Fibroblast of villous mesenchyme (primary cell): ENCODE results near the gene ACOT7. TPM values are rescaled to one million over a fixed set of nuclear protein-coding genes. Genes with fewer than 3 reads are reported as not detected.
A peak's percentile ranks its signal among the peaks of the same experiment; 100 is the strongest.
"Not testable (repeated sequence)": the region's sequence is repeated elsewhere in the genome, so short reads cannot be mapped to it uniquely, and the experiment has no call there.

ENCODE experiments used
- DNase-seq: peaks from one replicate; pipeline ENCODE4 v3.0.0-alpha.2; 2010; ENCODE audit warnings: low read depth
- H3K4me3 ChIP-seq: 2 replicates; pipeline ENCODE4 v1.5.1; 2011; ENCODE audit warnings: low read depth, mild to moderate bottlenecking, low read length
- total RNA-seq: library from RNA; depleted of rRNA; stranded (reverse); fragments of >200 nt; gene quantifications from 2 replicates; pipeline ENCODE4 v1.2.3, GENCODE V29; 2012
- TF ChIP-seq, protein P1 (sequence below): IDR thresholded peaks from 2 replicates; pipeline ENCODE4 v1.5.1; 2012; ENCODE audit warnings: low read depth, mild to moderate bottlenecking, low read length; ENCODE audit not compliant: insufficient read depth

The ACOT7 gene
- total RNA-seq, 1 donor = 17.3 TPM

DNA sequence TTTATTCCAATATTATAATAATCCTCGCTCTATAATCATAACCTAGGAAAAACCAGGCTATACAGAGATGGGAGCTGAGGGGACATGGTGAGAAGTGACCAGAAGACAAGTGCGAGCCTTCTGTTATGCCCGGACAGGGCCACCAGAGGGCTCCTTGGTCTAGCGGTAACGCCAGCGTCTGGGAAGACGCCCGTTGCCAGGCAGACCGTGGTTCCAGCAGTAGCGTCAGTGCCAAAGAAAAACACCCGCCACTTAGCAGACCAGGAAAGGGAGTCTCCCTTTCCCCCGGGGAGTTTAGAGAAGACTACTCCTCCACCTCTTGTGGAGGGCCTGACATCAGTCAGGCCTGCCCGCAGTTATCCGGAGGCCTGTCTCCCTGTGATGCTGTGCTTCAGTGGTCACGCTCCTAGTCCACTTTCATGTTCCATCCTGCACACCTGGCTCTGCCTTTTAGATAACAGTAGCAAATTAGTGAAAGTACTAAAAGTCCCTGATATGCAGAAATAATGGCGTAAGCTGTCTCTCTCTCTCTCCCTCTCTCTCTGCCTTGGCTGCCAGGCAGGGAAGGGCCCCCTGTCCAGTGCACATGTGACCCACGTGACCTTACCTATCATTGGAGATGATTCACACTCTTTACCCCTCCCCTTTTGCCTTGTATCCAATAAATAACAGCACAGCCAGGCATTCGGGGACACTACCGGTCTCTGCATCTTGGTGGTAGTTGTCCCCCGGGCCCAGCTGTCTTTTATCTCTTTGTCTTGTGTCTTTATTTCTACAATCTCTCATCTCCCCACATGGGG lies 30.3 kb downstream of the ACOT7 start:
- not testable (repeated sequence) for H3K4me3 ChIP-seq
- TF ChIP-seq, protein P1, sequence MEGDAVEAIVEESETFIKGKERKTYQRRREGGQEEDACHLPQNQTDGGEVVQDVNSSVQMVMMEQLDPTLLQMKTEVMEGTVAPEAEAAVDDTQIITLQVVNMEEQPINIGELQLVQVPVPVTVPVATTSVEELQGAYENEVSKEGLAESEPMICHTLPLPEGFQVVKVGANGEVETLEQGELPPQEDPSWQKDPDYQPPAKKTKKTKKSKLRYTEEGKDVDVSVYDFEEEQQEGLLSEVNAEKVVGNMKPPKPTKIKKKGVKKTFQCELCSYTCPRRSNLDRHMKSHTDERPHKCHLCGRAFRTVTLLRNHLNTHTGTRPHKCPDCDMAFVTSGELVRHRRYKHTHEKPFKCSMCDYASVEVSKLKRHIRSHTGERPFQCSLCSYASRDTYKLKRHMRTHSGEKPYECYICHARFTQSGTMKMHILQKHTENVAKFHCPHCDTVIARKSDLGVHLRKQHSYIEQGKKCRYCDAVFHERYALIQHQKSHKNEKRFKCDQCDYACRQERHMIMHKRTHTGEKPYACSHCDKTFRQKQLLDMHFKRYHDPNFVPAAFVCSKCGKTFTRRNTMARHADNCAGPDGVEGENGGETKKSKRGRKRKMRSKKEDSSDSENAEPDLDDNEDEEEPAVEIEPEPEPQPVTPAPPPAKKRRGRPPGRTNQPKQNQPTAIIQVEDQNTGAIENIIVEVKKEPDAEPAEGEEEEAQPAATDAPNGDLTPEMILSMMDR = peak; percentile 59
- DNase-seq = peak; percentile 62

DNA sequence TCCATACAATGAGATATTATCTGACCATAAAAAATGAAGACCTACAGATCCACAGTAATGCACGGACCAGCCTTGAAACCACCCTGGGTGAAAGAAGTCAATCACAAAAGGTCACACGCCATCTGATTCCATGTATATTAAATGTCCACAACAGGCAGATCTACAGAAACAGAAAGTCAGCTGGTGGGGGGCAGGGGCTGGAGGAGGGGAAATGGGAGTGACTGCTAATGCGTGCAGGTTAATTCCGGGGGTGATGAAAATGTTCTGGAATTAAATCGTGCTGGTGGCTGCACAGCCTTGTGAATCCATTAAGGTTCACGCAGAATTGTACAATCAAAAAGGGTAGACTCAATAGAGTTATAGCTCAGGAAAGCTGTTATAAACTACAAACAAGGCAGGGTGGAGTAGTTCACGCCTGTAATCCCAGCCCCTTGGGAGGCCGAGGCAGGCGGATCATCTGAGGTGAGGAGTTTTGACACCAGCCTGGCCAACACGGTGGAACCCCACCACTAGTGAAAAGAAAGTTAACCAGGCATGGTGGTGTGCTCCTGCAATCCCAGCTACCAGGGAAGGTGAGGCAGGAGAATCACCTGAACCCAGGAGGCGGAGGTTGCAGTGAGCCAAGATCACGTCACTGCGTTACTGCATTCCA lies 32.3 kb downstream of the ACOT7 start:
- H3K4me3 ChIP-seq = no peak overlapping the region
- TF ChIP-seq, protein P1 = no peak
- DNase-seq = no peak

DNA sequence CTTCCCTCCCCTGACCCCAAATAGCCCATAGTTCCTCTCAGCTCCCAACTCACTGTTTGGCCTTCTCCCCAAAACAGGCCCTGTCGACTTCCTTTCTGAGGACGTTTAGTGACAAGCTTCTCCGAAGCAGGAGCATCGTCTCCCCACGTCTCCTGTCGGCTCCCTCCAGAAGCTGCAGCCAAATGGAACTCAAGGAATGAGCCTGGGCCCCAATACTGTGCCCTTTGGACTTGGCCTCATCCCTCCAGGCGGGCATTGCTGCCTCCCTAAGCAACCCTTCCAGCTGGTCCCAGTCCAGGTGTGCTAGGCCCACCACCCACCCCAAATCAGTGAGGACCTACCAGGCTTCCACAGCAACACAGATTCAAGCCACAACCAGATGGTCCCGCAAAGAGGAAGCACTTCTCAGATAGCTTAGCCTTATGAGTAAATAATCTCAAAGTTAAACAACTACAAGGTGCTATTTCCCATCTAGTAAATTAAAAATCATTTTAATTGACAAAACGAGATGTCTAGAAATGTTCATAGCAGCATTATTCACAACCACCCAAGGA lies 33.0 kb downstream of the ACOT7 start:
- TF ChIP-seq, protein P1 = no peak
- H3K4me3 ChIP-seq = no peak overlapping the region
- no peak for DNase-seq

DNA sequence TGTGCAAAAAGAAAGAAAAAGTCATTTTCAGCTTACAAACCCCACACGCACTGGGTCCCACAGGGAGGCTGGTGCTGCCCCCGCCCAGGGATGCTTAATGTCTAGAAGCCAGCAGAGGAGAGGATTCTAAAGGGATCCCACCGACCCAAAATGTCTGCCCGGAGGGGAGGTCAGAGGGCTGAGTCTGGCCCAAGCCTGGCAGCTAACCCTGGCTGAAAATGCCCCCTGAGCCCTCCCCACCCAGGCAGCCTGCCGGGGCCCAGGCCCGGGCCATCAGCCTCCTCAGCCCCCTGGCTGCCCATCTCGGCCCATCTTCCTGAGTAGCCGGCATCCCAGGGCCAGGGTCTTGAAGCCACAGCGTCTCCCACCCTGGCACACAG lies 33.5 kb downstream of the ACOT7 start:
- H3K4me3 ChIP-seq = no peak overlapping the region
- no peak for DNase-seq
- TF ChIP-seq, protein P1 = no peak

DNA sequence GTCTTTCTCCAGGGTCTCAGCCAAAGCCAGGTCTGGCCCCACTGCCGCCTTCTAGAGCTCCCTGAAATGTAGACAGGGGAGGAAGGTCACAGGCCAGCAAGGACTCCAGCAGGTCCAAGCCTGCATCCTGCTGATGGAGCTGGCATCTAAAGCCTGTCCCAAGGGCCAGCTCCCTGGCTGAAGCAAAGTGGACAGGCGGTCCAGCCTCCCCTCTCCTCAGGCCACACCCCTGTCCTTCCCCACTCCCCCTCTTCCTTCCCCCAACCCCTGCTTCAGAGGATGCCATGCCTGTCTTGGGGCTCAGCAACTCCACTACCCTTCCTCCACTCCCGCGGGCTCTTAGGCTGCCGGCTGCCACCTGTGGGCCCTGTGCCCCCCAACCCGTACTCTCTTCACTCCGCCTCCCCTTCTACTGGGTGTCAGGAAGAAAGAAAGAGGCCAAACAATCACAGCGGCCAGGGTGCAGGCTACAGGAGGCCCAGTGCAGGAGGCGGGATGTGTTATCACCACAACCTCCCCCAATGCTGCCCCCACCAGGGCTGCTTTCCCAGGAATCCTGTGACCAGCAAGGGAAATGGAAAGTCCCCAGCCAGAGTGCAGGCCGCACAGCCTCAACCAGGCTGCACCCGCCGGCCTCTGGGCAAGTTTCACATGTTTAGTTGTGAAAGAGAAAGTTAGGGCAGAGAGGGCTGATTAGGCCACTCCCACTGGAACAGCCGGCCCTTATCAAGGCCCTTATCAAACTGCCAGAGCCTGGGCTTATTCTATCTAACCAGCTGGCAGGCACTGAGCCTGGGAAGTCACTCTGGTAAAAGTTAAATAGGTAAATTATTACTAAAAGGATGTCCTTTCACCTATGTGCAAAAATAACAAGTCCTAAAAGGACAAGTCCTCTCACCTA lies 34.1 kb downstream of the ACOT7 start:
- TF ChIP-seq, protein P1 = no peak
- peak overlapping the region; percentile 30 for H3K4me3 ChIP-seq
- peak; percentile 97 for DNase-seq

DNA sequence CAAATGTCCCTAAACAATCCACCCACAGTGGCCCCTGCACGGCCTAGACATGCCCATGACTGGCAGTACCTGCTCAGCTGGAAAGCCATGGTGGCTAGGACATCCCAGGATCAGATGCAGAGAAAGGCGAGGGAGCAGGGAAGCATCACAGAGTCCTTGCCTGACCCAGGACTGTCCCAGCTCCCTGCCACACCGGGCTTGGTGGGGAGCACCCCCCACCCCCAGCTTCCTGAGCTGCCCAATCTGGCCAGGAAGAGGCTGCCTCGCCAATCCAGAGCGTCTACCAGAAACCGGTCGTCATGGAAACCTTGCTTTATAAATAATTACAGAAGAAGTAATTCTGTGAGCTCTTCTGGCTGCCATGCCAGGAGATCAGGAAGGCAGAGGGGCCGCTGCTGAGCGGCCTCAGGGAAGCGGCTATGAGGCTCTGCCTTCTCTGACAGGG lies 34.8 kb downstream of the ACOT7 start:
- peak; percentile 81 for DNase-seq
- H3K4me3 ChIP-seq = peak overlapping the region; percentile 30
- TF ChIP-seq, protein P1 = no peak
